Endometrial microvascular endothelial cells (primary cell): Measurements from ENCODE around the gene UNC5A. TPM values are rescaled to one million over a fixed set of nuclear protein-coding genes. Genes with fewer than 3 reads are reported as not detected.

Experiments
- total RNA-seq: library from RNA; depleted of rRNA; stranded (reverse); fragments of >200 nt; gene quantifications from one replicate; pipeline ENCODE4 v1.2.3, GENCODE V29; 2015; ENCODE audit errors: inconsistent ontology term

Gene UNC5A
- total RNA-seq, 1 donor from 2014 or later, result not detected

Other genes with a start within 250 kb of the UNC5A start
- 9.0 TPM for gene GPRIN1, start 200.4 kb upstream of the UNC5A start, total RNA-seq
- not detected for gene SNCB, start 180.0 kb upstream of the UNC5A start, total RNA-seq
- not detected for gene EIF4E1B, start 179.9 kb upstream of the UNC5A start, total RNA-seq
- gene TSPAN17, start 163.1 kb upstream of the UNC5A start, total RNA-seq, result 56.6 TPM
- not detected for gene HK3, start 88.8 kb downstream of the UNC5A start, total RNA-seq
- gene UIMC1, start 196.2 kb downstream of the UNC5A start, total RNA-seq, result 35.5 TPM
- gene ZNF346, start 212.1 kb downstream of the UNC5A start, total RNA-seq, result 13.5 TPM